ENCODE results near the gene TOP1. TPM values are rescaled to one million over a fixed set of nuclear protein-coding genes. Genes with fewer than 3 reads are reported as not detected.
A peak's percentile ranks its signal among the peaks of the same experiment; 100 is the strongest.

Gene TOP1
- total RNA-seq, 2 donors from 2014 or later, result 78.8 to 82.5 TPM

- TF ChIP-seq, protein P1, sequence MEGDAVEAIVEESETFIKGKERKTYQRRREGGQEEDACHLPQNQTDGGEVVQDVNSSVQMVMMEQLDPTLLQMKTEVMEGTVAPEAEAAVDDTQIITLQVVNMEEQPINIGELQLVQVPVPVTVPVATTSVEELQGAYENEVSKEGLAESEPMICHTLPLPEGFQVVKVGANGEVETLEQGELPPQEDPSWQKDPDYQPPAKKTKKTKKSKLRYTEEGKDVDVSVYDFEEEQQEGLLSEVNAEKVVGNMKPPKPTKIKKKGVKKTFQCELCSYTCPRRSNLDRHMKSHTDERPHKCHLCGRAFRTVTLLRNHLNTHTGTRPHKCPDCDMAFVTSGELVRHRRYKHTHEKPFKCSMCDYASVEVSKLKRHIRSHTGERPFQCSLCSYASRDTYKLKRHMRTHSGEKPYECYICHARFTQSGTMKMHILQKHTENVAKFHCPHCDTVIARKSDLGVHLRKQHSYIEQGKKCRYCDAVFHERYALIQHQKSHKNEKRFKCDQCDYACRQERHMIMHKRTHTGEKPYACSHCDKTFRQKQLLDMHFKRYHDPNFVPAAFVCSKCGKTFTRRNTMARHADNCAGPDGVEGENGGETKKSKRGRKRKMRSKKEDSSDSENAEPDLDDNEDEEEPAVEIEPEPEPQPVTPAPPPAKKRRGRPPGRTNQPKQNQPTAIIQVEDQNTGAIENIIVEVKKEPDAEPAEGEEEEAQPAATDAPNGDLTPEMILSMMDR (conservative IDR thresholded peaks at IDR 0.05), result no peak
- Histone ChIP-seq H3K4me1 (ENCODE audit: control insufficient read depth, insufficient read depth, low read length) (peaks cover 16% of the 10 kb centered on the region), H3K36me3 (ENCODE audit: control insufficient read depth, insufficient read depth, low read length) (peaks cover 21% of the 10 kb centered on the region), H3K4me3 (ENCODE audit: low read length) (peak overlapping the region; percentile 97), H3K27ac (ENCODE audit: low read depth, low read length) (no peak overlapping the region), H3K27me3 (ENCODE audit: control insufficient read depth, insufficient read depth, low read length, poor library complexity, severe bottlenecking) (no peaks in the 10 kb centered on the region), H3K9me3 (ENCODE audit: control insufficient read depth, low read length) (no peaks in the 10 kb centered on the region), H3K9ac (ENCODE audit: extremely low read depth, low read length, poor library complexity, severe bottlenecking) (peak overlapping the region; percentile 17)
- Mint-ChIP-seq H3K27me3 (ENCODE audit: insufficient read depth) (no peaks in the 10 kb centered on the region), H3K36me3 (ENCODE audit: low read depth) (peaks cover 19% of the 10 kb centered on the region), H3K27ac (peak overlapping the region; percentile 69), H3K4me3 (peak overlapping the region; percentile 92), H3K9me3 (no peaks in the 10 kb centered on the region), H3K4me1 (peaks cover 62% of the 10 kb centered on the region)
- no peak for DNase-seq
- WGBS, 2 experiments (ENCODE audit: insufficient coverage in 1 of 2, insufficient read length in 1 of 2), result 87 to 91% methylated on average over 7 to 10 of the region's 10 CpGs
These were observed 111.9 kb downstream of the TOP1 start for GRCh38 chr20:41140226-41141133.

- H3K27ac Mint-ChIP-seq, result peak overlapping the region; percentile 69
- peak overlapping the region; percentile 97 for H3K4me3 ChIP-seq (ENCODE audit: low read length)
- H3K27ac ChIP-seq (ENCODE audit: low read depth, low read length), result peak overlapping the region; percentile 41
- peaks cover 55% of the 10 kb centered on the region for H3K4me1 Mint-ChIP-seq
- peaks cover 13% of the 10 kb centered on the region for H3K4me1 ChIP-seq (ENCODE audit: control insufficient read depth, insufficient read depth, low read length)
- H3K36me3 Mint-ChIP-seq (ENCODE audit: low read depth), result peaks cover 20% of the 10 kb centered on the region
- no peaks in the 10 kb centered on the region for H3K27me3 Mint-ChIP-seq (ENCODE audit: insufficient read depth)
- WGBS, 2 experiments (ENCODE audit: insufficient coverage in 1 of 2, insufficient read length in 1 of 2), result 86 to 97% methylated on average over 8 of the region's 8 CpGs
- no peaks in the 10 kb centered on the region for H3K9me3 Mint-ChIP-seq
- TF ChIP-seq, protein P1 (conservative IDR thresholded peaks at IDR 0.05), result no peak
- H3K36me3 ChIP-seq (ENCODE audit: control insufficient read depth, insufficient read depth, low read length), result peaks cover 27% of the 10 kb centered on the region
- no peak for DNase-seq
- H3K9me3 ChIP-seq (ENCODE audit: control insufficient read depth, low read length), result no peaks in the 10 kb centered on the region
- H3K4me3 Mint-ChIP-seq, result no peak overlapping the region
- H3K27me3 ChIP-seq (ENCODE audit: control insufficient read depth, insufficient read depth, low read length, poor library complexity, severe bottlenecking), result no peaks in the 10 kb centered on the region
- H3K9ac ChIP-seq (ENCODE audit: extremely low read depth, low read length, poor library complexity, severe bottlenecking), result no peak overlapping the region
These were observed 112.7 kb downstream of the TOP1 start for GRCh38 chr20:41141153-41141815.

GRCh38 chr20:41142245-41142644 lies 113.6 kb downstream of the TOP1 start:
- H3K4me3 Mint-ChIP-seq, result no peak overlapping the region
- H3K9me3 ChIP-seq (ENCODE audit: control insufficient read depth, low read length), result no peaks in the 10 kb centered on the region
- no peak overlapping the region for H3K27ac ChIP-seq (ENCODE audit: low read depth, low read length)
- 96 to 100% methylated on average over 1 to 4 of the region's 4 CpGs for whole genome bisulfite sequencing, 2 experiments (ENCODE audit: insufficient coverage in 1 of 2, insufficient read length in 1 of 2)
- no peaks in the 10 kb centered on the region for H3K27me3 ChIP-seq (ENCODE audit: control insufficient read depth, insufficient read depth, low read length, poor library complexity, severe bottlenecking)
- no peak for DNase-seq
- no peak overlapping the region for H3K4me3 ChIP-seq (ENCODE audit: low read length)
- peaks cover 13% of the 10 kb centered on the region for H3K4me1 ChIP-seq (ENCODE audit: control insufficient read depth, insufficient read depth, low read length)
- peaks cover 60% of the 10 kb centered on the region for H3K4me1 Mint-ChIP-seq
- no peaks in the 10 kb centered on the region for H3K9me3 Mint-ChIP-seq
- peaks cover 37% of the 10 kb centered on the region for H3K36me3 ChIP-seq (ENCODE audit: control insufficient read depth, insufficient read depth, low read length)
- no peak overlapping the region for H3K9ac ChIP-seq (ENCODE audit: extremely low read depth, low read length, poor library complexity, severe bottlenecking)
- no peak overlapping the region for H3K27ac Mint-ChIP-seq
- no peaks in the 10 kb centered on the region for H3K27me3 Mint-ChIP-seq (ENCODE audit: insufficient read depth)
- TF ChIP-seq, protein P1 (conservative IDR thresholded peaks at IDR 0.05), result no peak
- peaks cover 24% of the 10 kb centered on the region for H3K36me3 Mint-ChIP-seq (ENCODE audit: low read depth)
